Measurements from ENCODE around the gene CHST9.

The CHST9 gene

GRCh38 chr18:26863921-26864497, 321.1 kb downstream of the CHST9 start:
- DNase-seq (ENCODE audit: low read depth), result no peak

- DNase-seq (ENCODE audit: low read depth), result no peak
Measured at GRCh38 chr18:26863122-26863879, 321.8 kb downstream of the CHST9 start.

- no peak for DNase-seq (ENCODE audit: low read depth)
Measured at GRCh38 chr18:26862084-26862483, 323.0 kb downstream of the CHST9 start.

Data from stromal cell of bone marrow (primary cell).